GM23338 (cell line): ENCODE results near the gene ITCH. TPM values are rescaled to one million over a fixed set of nuclear protein-coding genes. Genes with fewer than 3 reads are reported as not detected.

Experiments used
- ATAC-seq: fragments of 200-7000 bp; cut with Tn5 transposase; 3 replicates; pipeline ENCODE4 v1.9.1; 2020
- DNase-seq: peaks from one replicate; pipeline ENCODE4 v3.0.0-alpha.2; 2015; ENCODE audit warnings: low spot score
- H2AFZ ChIP-seq: fragments of 200-600 bp; sonication (generic); 2 replicates; pipeline ENCODE4 v1.8.0; 2016; ENCODE audit warnings: antibody characterized with exemption, mild to moderate bottlenecking, moderate library complexity
- H3F3A ChIP-seq: fragments of 200-600 bp; sonication (generic); replicated peaks from 2 replicates; pipeline ENCODE4 v1.8.0; 2017; ENCODE audit warnings: antibody characterized with exemption, mixed run types, low read depth
- H3K27ac ChIP-seq: fragments of 200-600 bp; sonication (generic); 2 replicates; pipeline ENCODE4 v1.6.1; 2016; ENCODE audit warnings: low read depth
- H3K27me3 ChIP-seq: fragments of 200-600 bp; sonication (generic); 2 replicates; pipeline ENCODE4 v1.8.0; 2016; ENCODE audit warnings: mild to moderate bottlenecking, mixed run types, moderate library complexity; ENCODE audit not compliant: insufficient read depth
- H3K36me3 ChIP-seq: fragments of 200-600 bp; sonication (generic); 2 replicates; pipeline ENCODE4 v1.8.0; 2016; ENCODE audit warnings: mild to moderate bottlenecking; ENCODE audit not compliant: insufficient read depth
- H3K4me1 ChIP-seq: fragments of 200-600 bp; sonication (generic); 2 replicates; pipeline ENCODE4 v1.8.0; 2016; ENCODE audit warnings: mild to moderate bottlenecking, moderate library complexity; ENCODE audit not compliant: insufficient read depth
- H3K4me2 ChIP-seq: fragments of 200-600 bp; sonication (generic); 2 replicates; pipeline ENCODE4 v1.7.1; 2017; ENCODE audit warnings: mixed run types
- H3K4me3 ChIP-seq: fragments of 200-600 bp; sonication (generic); 2 replicates; pipeline ENCODE4 v1.6.1; 2016; ENCODE audit warnings: mixed run types
- H3K79me2 ChIP-seq: fragments of 200-600 bp; sonication (generic); replicated peaks from 2 replicates; pipeline ENCODE4 v1.8.0; 2017; ENCODE audit warnings: mild to moderate bottlenecking; ENCODE audit not compliant: insufficient read depth
- H3K9me2 ChIP-seq: fragments of 200-600 bp; sonication (generic); 2 replicates; pipeline ENCODE4 v1.8.0; 2017; ENCODE audit not compliant: insufficient read depth
- H4K20me1 ChIP-seq: fragments of 200-600 bp; sonication (generic); replicated peaks from 2 replicates; pipeline ENCODE4 v1.8.0; 2017; ENCODE audit warnings: mild to moderate bottlenecking; ENCODE audit not compliant: insufficient read depth
- H3K27ac Mint-ChIP-seq: 2 replicates; pipeline ENCODE4 v1.8.0; 2020; ENCODE audit warnings: inconsistent platforms, mild to moderate bottlenecking, moderate library complexity, mixed read lengths
- H3K27me3 Mint-ChIP-seq: 3 replicates; pipeline ENCODE4 v1.8.0; 2022; ENCODE audit warnings: low read depth, mild to moderate bottlenecking, moderate library complexity, mixed read lengths, inconsistent platforms; ENCODE audit not compliant: insufficient read depth, poor library complexity
- H3K36me3 Mint-ChIP-seq: 3 replicates; pipeline ENCODE4 v1.8.0; 2021; ENCODE audit warnings: low read depth, mild to moderate bottlenecking, inconsistent platforms, moderate library complexity, mixed read lengths
- H3K4me1 Mint-ChIP-seq: 3 replicates; pipeline ENCODE4 v1.8.0; 2020; ENCODE audit warnings: mild to moderate bottlenecking, inconsistent platforms, mixed read lengths
- H3K4me3 Mint-ChIP-seq: 3 replicates; pipeline ENCODE4 v1.8.0; 2021; ENCODE audit warnings: moderate library complexity, mild to moderate bottlenecking, inconsistent platforms, mixed read lengths
- H3K9me3 Mint-ChIP-seq: 3 replicates; pipeline ENCODE4 v1.8.0; 2020; ENCODE audit warnings: moderate library complexity, mild to moderate bottlenecking, inconsistent platforms, mixed read lengths
- CREB1 ChIP-seq: fragments of 250-450 bp; sonication (Bioruptor Pico); IDR thresholded peaks from 2 replicates; pipeline ENCODE4 v1.5.0; 2020; ENCODE audit warnings: low read depth, mild to moderate bottlenecking, moderate library complexity
- EZH2 ChIP-seq: fragments of 200-600 bp; sonication (generic); IDR thresholded peaks from one replicate; pipeline ENCODE4 v1.8.0; 2017; ENCODE audit warnings: antibody characterized with exemption, mild to moderate bottlenecking, low read depth; ENCODE audit not compliant: unreplicated experiment
- EZH2phosphoT487 ChIP-seq: fragments of 200-600 bp; sonication (generic); IDR thresholded peaks from one replicate; pipeline ENCODE4 v1.8.1; 2018; ENCODE audit warnings: antibody characterized with exemption; ENCODE audit not compliant: unreplicated experiment
- JUNB ChIP-seq: IDR thresholded peaks from one replicate; pipeline ENCODE4 v1.6.1; 2016; ENCODE audit warnings: antibody characterized with exemption; ENCODE audit not compliant: unreplicated experiment
- NANOG ChIP-seq: IDR thresholded peaks from 2 replicates; pipeline ENCODE4 v1.6.1; 2016; ENCODE audit warnings: antibody characterized with exemption, borderline replicate concordance
- POLR2AphosphoS5 ChIP-seq: IDR thresholded peaks from 2 replicates; pipeline ENCODE4 v1.6.1; 2016; ENCODE audit warnings: antibody characterized with exemption, low read depth
- STAT1 ChIP-seq: IDR thresholded peaks from one replicate; pipeline ENCODE4 v1.6.1; 2016; ENCODE audit warnings: antibody characterized with exemption; ENCODE audit not compliant: unreplicated experiment
- ZNF114 ChIP-seq: fragments of 250-450 bp; sonication (Bioruptor Pico); IDR thresholded peaks from 2 replicates; pipeline ENCODE4 v1.5.0; 2020; ENCODE audit warnings: mild to moderate bottlenecking, moderate library complexity
- ZNF331 ChIP-seq: fragments of 250-450 bp; sonication (Bioruptor Pico); IDR thresholded peaks from 2 replicates; pipeline ENCODE4 v1.5.0; 2020; ENCODE audit warnings: low read depth, mild to moderate bottlenecking, moderate library complexity
- polyA plus RNA-seq: library from polyadenylated mRNA; unstranded; fragments of >200 nt; fragmentation: Nextera tagmentation; extraction: Ambion mirVana; gene quantifications from 2 replicates; pipeline ENCODE4 v1.2.1, GENCODE V29; 2016
- total RNA-seq: library from RNA; depleted of rRNA; stranded (reverse); fragments of >200 nt; shearing (Covaris generic); gene quantifications from 2 replicates; pipeline ENCODE4 v1.2.3, GENCODE V29; 2014
- TF ChIP-seq, protein P1 (sequence below): IDR thresholded peaks from one replicate; pipeline ENCODE4 v1.6.1; 2018; ENCODE audit warnings: antibody characterized with exemption; ENCODE audit not compliant: unreplicated experiment
- TF ChIP-seq, protein P2 (sequence below): fragments of 250-450 bp; sonication (Bioruptor Pico); IDR thresholded peaks from 2 replicates; pipeline ENCODE4 v1.5.0; 2020; ENCODE audit warnings: mild to moderate bottlenecking, moderate library complexity
- TF ChIP-seq, protein P3 (sequence below), 2 experiments: fragments of 200-600 bp in 1 of 2; sonication (generic) in 1 of 2; conservative IDR thresholded peaks; 2 replicates each; pipeline versions ENCODE4 v1.5.1 to v1.6.1; 2016 to 2017; ENCODE audit warnings: antibody characterized with exemption in 2 of 2, low read depth in 2 of 2, mild to moderate bottlenecking in 2 of 2, moderate library complexity in 1 of 2
- TF ChIP-seq, protein P4 (sequence below): IDR thresholded peaks from 2 replicates; pipeline ENCODE4 v1.6.1; 2016; ENCODE audit warnings: antibody characterized with exemption

ITCH gene
- total and polyA plus RNA-seq, 2 experiments from 2014 or later = 16.4 to 31.6 TPM

DNA sequence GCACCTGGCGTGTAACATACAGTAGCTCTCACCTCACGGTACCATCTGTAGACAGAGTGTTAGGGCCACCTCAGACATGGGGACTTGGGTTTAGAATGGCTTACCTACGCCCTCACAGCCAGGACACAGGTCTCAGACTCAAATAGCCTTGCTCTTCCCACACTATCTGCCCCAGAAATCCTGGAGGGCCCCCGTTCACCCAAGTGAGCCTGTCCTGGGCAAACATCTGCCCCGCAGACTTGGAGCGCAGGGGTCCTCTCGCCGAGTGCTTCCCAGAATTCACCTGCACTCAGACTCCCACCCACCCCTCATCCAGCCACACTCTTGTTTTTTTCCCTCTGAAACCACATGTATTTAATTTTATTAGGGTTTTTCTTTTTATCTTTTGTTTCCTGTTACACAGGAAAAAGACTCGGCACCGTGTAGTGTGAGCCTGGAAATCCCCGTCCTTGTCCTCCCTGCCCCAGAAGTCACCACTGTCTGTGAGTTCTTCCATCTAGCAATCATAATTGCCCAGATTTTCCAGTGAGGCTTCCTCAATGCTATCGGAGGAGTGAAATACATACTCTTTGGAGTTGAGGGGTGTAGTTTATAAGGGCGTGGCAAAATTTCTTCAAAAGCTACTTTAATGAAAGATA is 178.3 kb downstream of the ITCH start:
- peaks cover 5% of the 10 kb centered on the region; the same call in 1 of the 2 replicates for H3K27me3 ChIP-seq
- TF ChIP-seq CREB1 (CRISPR knock-in tag) = no peak
- TF ChIP-seq, protein P1, sequence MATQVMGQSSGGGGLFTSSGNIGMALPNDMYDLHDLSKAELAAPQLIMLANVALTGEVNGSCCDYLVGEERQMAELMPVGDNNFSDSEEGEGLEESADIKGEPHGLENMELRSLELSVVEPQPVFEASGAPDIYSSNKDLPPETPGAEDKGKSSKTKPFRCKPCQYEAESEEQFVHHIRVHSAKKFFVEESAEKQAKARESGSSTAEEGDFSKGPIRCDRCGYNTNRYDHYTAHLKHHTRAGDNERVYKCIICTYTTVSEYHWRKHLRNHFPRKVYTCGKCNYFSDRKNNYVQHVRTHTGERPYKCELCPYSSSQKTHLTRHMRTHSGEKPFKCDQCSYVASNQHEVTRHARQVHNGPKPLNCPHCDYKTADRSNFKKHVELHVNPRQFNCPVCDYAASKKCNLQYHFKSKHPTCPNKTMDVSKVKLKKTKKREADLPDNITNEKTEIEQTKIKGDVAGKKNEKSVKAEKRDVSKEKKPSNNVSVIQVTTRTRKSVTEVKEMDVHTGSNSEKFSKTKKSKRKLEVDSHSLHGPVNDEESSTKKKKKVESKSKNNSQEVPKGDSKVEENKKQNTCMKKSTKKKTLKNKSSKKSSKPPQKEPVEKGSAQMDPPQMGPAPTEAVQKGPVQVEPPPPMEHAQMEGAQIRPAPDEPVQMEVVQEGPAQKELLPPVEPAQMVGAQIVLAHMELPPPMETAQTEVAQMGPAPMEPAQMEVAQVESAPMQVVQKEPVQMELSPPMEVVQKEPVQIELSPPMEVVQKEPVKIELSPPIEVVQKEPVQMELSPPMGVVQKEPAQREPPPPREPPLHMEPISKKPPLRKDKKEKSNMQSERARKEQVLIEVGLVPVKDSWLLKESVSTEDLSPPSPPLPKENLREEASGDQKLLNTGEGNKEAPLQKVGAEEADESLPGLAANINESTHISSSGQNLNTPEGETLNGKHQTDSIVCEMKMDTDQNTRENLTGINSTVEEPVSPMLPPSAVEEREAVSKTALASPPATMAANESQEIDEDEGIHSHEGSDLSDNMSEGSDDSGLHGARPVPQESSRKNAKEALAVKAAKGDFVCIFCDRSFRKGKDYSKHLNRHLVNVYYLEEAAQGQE = no peak
- TF ChIP-seq STAT1 = no peak
- TF ChIP-seq, protein P2, sequence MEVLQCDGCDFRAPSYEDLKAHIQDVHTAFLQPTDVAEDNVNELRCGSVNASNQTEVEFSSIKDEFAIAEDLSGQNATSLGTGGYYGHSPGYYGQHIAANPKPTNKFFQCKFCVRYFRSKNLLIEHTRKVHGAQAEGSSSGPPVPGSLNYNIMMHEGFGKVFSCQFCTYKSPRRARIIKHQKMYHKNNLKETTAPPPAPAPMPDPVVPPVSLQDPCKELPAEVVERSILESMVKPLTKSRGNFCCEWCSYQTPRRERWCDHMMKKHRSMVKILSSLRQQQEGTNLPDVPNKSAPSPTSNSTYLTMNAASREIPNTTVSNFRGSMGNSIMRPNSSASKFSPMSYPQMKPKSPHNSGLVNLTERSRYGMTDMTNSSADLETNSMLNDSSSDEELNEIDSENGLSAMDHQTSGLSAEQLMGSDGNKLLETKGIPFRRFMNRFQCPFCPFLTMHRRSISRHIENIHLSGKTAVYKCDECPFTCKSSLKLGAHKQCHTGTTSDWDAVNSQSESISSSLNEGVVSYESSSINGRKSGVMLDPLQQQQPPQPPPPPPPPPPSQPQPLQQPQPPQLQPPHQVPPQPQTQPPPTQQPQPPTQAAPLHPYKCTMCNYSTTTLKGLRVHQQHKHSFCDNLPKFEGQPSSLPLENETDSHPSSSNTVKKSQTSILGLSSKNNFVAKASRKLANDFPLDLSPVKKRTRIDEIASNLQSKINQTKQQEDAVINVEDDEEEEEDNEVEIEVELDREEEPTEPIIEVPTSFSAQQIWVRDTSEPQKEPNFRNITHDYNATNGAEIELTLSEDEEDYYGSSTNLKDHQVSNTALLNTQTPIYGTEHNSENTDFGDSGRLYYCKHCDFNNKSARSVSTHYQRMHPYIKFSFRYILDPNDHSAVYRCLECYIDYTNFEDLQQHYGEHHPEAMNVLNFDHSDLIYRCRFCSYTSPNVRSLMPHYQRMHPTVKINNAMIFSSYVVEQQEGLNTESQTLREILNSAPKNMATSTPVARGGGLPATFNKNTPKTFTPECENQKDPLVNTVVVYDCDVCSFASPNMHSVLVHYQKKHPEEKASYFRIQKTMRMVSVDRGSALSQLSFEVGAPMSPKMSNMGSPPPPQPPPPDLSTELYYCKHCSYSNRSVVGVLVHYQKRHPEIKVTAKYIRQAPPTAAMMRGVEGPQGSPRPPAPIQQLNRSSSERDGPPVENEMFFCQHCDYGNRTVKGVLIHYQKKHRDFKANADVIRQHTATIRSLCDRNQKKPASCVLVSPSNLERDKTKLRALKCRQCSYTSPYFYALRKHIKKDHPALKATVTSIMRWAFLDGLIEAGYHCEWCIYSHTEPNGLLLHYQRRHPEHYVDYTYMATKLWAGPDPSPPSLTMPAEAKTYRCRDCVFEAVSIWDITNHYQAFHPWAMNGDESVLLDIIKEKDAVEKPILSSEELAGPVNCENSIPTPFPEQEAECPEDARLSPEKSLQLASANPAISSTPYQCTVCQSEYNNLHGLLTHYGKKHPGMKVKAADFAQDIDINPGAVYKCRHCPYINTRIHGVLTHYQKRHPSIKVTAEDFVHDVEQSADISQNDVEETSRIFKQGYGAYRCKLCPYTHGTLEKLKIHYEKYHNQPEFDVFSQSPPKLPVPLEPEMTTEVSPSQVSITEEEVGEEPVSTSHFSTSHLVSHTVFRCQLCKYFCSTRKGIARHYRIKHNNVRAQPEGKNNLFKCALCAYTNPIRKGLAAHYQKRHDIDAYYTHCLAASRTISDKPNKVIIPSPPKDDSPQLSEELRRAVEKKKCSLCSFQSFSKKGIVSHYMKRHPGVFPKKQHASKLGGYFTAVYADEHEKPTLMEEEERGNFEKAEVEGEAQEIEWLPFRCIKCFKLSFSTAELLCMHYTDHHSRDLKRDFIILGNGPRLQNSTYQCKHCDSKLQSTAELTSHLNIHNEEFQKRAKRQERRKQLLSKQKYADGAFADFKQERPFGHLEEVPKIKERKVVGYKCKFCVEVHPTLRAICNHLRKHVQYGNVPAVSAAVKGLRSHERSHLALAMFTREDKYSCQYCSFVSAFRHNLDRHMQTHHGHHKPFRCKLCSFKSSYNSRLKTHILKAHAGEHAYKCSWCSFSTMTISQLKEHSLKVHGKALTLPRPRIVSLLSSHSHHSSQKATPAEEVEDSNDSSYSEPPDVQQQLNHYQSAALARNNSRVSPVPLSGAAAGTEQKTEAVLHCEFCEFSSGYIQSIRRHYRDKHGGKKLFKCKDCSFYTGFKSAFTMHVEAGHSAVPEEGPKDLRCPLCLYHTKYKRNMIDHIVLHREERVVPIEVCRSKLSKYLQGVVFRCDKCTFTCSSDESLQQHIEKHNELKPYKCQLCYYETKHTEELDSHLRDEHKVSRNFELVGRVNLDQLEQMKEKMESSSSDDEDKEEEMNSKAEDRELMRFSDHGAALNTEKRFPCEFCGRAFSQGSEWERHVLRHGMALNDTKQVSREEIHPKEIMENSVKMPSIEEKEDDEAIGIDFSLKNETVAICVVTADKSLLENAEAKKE (CRISPR knock-in tag) = no peak
- TF ChIP-seq EZH2phosphoT487 = no peak
- TF ChIP-seq, protein P3, sequence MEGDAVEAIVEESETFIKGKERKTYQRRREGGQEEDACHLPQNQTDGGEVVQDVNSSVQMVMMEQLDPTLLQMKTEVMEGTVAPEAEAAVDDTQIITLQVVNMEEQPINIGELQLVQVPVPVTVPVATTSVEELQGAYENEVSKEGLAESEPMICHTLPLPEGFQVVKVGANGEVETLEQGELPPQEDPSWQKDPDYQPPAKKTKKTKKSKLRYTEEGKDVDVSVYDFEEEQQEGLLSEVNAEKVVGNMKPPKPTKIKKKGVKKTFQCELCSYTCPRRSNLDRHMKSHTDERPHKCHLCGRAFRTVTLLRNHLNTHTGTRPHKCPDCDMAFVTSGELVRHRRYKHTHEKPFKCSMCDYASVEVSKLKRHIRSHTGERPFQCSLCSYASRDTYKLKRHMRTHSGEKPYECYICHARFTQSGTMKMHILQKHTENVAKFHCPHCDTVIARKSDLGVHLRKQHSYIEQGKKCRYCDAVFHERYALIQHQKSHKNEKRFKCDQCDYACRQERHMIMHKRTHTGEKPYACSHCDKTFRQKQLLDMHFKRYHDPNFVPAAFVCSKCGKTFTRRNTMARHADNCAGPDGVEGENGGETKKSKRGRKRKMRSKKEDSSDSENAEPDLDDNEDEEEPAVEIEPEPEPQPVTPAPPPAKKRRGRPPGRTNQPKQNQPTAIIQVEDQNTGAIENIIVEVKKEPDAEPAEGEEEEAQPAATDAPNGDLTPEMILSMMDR (conservative IDR thresholded peaks at IDR 0.05; ENCODE audit: low read depth in 2 of 2) = no peak
- no peak for TF ChIP-seq EZH2
- no peak for TF ChIP-seq NANOG
- no peak for TF ChIP-seq POLR2AphosphoS5
- no peak for TF ChIP-seq ZNF114 (CRISPR knock-in tag)
- no peak for TF ChIP-seq JUNB
- TF ChIP-seq, protein P4, sequence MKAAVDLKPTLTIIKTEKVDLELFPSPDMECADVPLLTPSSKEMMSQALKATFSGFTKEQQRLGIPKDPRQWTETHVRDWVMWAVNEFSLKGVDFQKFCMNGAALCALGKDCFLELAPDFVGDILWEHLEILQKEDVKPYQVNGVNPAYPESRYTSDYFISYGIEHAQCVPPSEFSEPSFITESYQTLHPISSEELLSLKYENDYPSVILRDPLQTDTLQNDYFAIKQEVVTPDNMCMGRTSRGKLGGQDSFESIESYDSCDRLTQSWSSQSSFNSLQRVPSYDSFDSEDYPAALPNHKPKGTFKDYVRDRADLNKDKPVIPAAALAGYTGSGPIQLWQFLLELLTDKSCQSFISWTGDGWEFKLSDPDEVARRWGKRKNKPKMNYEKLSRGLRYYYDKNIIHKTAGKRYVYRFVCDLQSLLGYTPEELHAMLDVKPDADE = no peak
- no peak for TF ChIP-seq ZNF331 (CRISPR knock-in tag)
- Mint-ChIP-seq H3K9me3 (0 out of 3 replicates have a peak, but pooled peaks cover 3% of the 10 kb centered on the region), H3K36me3 (peaks cover 22% of the 10 kb centered on the region), H3K27ac (no peak overlapping the region), H3K4me3 (no peak overlapping the region), H3K27me3 (peaks cover 13% of the 10 kb centered on the region), H3K4me1 (peaks cover 13% of the 10 kb centered on the region)
- no peak overlapping the region for H2AFZ ChIP-seq
- no peak overlapping the region for H3K27ac ChIP-seq
- H3K4me1 ChIP-seq = no peaks in the 10 kb centered on the region; the same call in 1 of the 2 replicates
- no peak overlapping the region for H3K4me2 ChIP-seq
- peaks cover 11% of the 10 kb centered on the region for H3K36me3 ChIP-seq
- no peaks in the 10 kb centered on the region for H3K9me2 ChIP-seq
- H3F3A ChIP-seq = 0 out of 2 replicates have a peak, but pooled peaks cover 4% of the 10 kb centered on the region
- no peak for DNase-seq
- no peak for ATAC-seq
- no peaks in the 10 kb centered on the region; the same call in 1 of the 2 replicates for H4K20me1 ChIP-seq
- H3K79me2 ChIP-seq = no peaks in the 10 kb centered on the region
- H3K4me3 ChIP-seq = no peak overlapping the region
